Brain microvascular endothelial cell (primary cell): ENCODE results near the gene STK11IP.
A peak's percentile ranks its signal among the peaks of the same experiment; 100 is the strongest.

Experiments used
- DNase-seq: peaks from one replicate; pipeline ENCODE4 v3.0.0-alpha.2; 2020
- H3K27ac ChIP-seq: fragments of 250-450 bp; sonication (Bioruptor Pico); 2 replicates; pipeline ENCODE4 v1.5.1; 2020; ENCODE audit warnings: mild to moderate bottlenecking, moderate library complexity
- H3K27me3 ChIP-seq: fragments of 250-450 bp; sonication (Bioruptor Pico); replicated peaks from 2 replicates; pipeline ENCODE4 v1.5.1; 2020; ENCODE audit warnings: mild to moderate bottlenecking
- H3K36me3 ChIP-seq: fragments of 250-450 bp; sonication (Bioruptor Pico); replicated peaks from 2 replicates; pipeline ENCODE4 v1.5.1; 2020; ENCODE audit warnings: mild to moderate bottlenecking
- H3K4me3 ChIP-seq: 2 replicates; pipeline ENCODE4 v1.5.1; 2011; ENCODE audit warnings: low read depth, mild to moderate bottlenecking, control low read depth, low read length, moderate library complexity
- in situ Hi-C: cut with HindIII; loops from 2 replicates; pipeline ENCODE4 v1.10.0; 2017; ENCODE audit warnings: low sequenced_read_pairs, low pct_ligation_motif_present
- TF ChIP-seq, protein P1 (sequence below): IDR thresholded peaks from 2 replicates; pipeline ENCODE4 v1.5.1; 2011; ENCODE audit warnings: low read depth, mild to moderate bottlenecking, moderate library complexity, low read length, control low read depth, inconsistent platforms; ENCODE audit errors: missing control alignments

The STK11IP gene, protein sequence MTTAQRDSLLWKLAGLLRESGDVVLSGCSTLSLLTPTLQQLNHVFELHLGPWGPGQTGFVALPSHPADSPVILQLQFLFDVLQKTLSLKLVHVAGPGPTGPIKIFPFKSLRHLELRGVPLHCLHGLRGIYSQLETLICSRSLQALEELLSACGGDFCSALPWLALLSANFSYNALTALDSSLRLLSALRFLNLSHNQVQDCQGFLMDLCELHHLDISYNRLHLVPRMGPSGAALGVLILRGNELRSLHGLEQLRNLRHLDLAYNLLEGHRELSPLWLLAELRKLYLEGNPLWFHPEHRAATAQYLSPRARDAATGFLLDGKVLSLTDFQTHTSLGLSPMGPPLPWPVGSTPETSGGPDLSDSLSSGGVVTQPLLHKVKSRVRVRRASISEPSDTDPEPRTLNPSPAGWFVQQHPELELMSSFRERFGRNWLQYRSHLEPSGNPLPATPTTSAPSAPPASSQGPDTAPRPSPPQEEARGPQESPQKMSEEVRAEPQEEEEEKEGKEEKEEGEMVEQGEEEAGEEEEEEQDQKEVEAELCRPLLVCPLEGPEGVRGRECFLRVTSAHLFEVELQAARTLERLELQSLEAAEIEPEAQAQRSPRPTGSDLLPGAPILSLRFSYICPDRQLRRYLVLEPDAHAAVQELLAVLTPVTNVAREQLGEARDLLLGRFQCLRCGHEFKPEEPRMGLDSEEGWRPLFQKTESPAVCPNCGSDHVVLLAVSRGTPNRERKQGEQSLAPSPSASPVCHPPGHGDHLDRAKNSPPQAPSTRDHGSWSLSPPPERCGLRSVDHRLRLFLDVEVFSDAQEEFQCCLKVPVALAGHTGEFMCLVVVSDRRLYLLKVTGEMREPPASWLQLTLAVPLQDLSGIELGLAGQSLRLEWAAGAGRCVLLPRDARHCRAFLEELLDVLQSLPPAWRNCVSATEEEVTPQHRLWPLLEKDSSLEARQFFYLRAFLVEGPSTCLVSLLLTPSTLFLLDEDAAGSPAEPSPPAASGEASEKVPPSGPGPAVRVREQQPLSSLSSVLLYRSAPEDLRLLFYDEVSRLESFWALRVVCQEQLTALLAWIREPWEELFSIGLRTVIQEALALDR

DNA sequence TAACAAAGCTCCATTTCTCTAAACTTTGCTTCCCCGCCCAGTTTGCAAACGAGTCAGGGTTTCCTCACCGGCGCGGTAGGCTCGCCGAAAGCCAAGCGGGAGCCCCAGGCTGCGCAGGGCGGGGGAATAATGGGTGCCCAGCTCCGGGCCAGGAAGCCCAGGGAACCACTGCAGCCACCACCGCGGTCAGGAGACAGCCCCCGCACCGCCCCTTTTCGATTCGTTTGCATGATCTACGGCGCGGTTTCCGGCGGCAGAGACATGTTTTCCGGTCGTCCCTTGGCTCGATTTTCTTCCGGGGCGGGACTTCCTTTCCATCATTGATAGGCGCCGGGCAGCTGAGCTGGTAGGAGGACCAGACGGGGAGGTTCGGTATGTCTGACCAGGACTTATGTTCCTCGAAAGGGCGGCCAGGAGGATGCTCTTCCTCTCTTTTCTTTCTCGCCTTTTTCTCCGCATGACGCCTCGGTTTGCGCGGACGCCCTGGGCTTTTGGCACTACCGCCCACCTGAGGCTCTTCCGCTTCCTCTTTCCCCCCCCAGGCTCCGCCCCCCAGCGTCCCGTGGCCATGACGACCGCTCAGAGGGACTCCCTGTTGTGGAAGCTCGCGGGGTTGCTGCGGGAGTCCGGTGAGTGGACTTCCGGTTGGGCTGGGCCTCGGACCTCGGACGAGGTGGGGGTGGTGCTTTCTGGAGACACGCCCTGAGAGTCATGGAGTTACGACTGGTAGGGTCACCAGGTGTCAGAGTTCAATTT is at the start of gene STK11IP:
TSS of gene STK11IP (plus strand) at position 306 of the 756 bp plus-strand sequence. CDS start at position 569, 263 bp downstream.
- H3K4me3 ChIP-seq: peak within 1 kb of the TSS; percentile 90
- in situ Hi-C loops: no loop called here
- no peaks in the 10 kb centered on the region for H3K36me3 ChIP-seq
- TF ChIP-seq, protein P1, sequence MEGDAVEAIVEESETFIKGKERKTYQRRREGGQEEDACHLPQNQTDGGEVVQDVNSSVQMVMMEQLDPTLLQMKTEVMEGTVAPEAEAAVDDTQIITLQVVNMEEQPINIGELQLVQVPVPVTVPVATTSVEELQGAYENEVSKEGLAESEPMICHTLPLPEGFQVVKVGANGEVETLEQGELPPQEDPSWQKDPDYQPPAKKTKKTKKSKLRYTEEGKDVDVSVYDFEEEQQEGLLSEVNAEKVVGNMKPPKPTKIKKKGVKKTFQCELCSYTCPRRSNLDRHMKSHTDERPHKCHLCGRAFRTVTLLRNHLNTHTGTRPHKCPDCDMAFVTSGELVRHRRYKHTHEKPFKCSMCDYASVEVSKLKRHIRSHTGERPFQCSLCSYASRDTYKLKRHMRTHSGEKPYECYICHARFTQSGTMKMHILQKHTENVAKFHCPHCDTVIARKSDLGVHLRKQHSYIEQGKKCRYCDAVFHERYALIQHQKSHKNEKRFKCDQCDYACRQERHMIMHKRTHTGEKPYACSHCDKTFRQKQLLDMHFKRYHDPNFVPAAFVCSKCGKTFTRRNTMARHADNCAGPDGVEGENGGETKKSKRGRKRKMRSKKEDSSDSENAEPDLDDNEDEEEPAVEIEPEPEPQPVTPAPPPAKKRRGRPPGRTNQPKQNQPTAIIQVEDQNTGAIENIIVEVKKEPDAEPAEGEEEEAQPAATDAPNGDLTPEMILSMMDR: no peak
- H3K27ac ChIP-seq: peak within 1 kb of the TSS; percentile 83
- DNase-seq: peak; percentile 97
- no peaks in the 10 kb centered on the region for H3K27me3 ChIP-seq

DNA sequence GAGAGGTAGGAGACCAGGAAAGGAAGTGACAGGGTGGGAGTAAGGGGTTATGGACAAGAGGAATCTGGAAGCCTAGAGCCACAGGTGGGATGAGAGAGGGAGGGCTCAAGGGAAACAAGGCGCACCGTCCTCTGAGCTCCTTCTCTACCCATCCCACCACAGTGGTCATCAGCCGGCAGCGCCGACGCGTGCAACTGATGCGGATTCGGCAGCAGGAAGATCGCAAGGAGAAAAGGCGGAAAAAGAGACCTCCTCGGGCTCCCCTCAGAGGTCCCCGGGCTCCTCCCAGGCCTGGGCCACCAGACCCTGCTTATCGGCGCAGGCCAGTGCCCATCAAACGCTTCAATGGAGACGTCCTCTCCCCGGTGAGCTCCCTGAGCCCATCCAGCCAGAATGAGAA is 48.7 kb upstream of the STK11IP start:
- Histone ChIP-seq H3K36me3 (no peaks in the 10 kb centered on the region), H3K27ac (no peak overlapping the region), H3K27me3 (no peaks in the 10 kb centered on the region), H3K4me3 (no peak overlapping the region)
- in situ Hi-C loops: no loop called here
- DNase-seq: no peak
- TF ChIP-seq, protein P1: no peak

DNA sequence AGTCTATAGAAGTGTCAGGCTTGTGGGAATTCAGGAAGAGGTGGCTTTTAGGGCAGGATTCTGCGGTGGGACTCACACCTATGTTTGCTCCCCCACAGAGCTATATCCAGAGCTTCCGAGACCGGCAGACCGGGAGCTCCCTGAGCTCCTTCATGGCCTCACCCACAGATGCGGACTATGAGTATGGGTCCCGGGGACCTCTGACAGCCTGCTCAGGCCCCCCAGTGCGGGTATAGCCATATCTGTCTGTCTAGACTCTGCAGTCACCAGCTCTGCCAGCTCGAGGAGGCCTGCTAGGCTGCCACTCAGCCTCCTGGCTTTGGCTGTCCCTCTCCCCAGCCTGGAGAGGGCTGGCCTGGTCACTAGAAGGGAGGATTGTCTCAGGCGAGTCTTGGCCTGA is 48.0 kb upstream of the STK11IP start:
- TF ChIP-seq, protein P1: no peak
- no peak overlapping the region for H3K4me3 ChIP-seq
- H3K27ac ChIP-seq: no peak overlapping the region
- in situ Hi-C loops: no loop called here
- no peaks in the 10 kb centered on the region for H3K36me3 ChIP-seq
- DNase-seq: no peak
- H3K27me3 ChIP-seq: no peaks in the 10 kb centered on the region

DNA sequence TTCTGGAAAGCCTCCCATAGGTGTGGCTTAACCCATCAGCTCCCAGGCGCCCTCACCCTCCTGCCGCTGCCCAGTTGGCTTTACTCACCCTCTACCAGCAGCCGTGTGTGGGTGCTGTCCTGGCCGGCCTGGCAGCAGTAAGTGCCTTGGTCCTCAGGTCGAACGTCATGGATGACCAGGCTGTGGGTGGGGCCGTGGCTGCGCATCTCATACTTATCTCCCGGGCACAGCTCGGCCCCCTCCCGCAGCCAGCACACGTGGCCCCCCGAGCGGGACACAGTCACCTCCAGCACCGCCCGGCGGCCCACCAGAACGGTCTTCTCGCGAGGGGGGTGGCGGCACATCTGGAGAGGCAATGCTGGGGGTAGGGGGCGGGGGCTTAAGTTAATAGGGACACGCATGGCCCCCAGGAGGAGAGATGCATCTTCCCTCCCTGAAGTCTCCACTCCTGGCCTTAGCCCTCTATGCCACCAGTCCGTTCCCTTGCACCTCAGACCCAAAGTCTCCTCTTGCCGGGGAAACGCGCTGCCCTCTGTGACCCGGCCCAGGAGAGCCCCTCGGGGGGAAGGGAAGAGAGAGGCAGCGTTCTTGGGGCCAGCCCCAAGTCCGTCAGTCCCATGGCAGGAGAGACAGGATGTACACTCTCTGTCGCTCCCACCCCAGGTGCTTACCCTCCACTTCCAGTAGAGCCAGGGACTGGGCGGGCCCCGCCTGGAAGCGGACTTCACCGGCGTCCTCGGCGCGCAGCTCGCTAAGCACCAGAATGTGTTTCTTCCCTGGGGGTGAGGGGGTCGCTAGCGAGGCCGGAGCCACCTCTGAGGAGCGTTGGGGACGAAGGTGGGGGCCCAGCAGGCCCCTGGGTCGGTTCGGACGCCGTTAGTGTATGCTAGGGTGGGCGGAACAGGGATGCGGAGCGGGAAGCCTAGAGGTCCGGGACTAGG is 45.9 kb upstream of the STK11IP start:
- Histone ChIP-seq H3K27ac (no peak overlapping the region), H3K4me3 (peak overlapping the region; percentile 59), H3K27me3 (no peaks in the 10 kb centered on the region), H3K36me3 (no peaks in the 10 kb centered on the region)
- in situ Hi-C loops: no loop called here
- TF ChIP-seq, protein P1: no peak
- no peak for DNase-seq
